ENCODE data around the gene FRMD4A.

The FRMD4A gene

DNA sequence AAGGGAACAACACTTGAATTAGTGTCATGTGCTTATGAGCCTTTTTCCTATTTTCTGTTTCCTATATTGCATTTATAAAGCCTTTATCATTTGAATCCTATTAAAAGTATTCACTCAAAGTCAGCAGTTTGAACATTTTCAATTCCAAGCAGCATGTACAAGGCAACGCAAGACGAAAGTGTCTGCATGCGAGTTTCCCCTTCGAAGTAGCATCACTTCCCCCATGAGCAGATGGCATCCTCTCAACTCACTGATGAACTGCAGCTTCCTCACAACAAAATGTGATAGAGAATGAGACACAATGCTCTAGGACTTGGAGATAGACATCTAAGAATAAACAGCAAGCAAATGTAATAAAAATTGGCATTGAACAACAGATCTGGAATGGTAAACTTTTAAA lies 473.3 kb downstream of the FRMD4A start:
- DNase-seq: no peak
- H3K36me3 ChIP-seq (replicated peaks): no peaks in the 10 kb centered on the region
- in situ Hi-C loops (cut with HindIII; ENCODE audit: low pct_ligation_motif_present, low sequenced_read_pairs): no loop called here

DNA sequence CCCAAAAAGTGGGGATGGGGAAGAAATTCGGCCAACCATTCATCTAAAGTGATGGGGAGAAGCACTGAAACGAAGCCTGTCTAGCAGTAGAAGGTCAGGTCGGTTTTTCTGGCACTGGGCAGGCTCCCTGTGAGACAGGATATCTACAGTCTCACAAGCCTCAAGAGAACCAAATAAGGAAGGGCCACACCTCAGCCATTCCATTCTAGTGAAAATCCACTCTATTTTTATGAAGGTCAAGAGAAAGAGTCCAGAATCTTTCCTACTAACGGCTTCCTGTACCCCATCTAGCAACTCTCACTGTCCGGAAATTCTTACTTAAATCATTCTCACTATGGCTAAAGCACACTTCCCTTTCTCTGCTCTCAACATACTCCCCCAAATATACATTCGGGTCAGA lies 476.9 kb downstream of the FRMD4A start:
- Histone ChIP-seq H3K36me3 (replicated peaks) (no peaks in the 10 kb centered on the region), H3K27ac (peak overlapping the region; percentile 78), H3K27me3 (replicated peaks) (no peaks in the 10 kb centered on the region), H3K4me3 (ENCODE audit: low read depth, low read length) (no peak overlapping the region)
- DNase-seq: peak; percentile 77
- TF ChIP-seq, protein P1, sequence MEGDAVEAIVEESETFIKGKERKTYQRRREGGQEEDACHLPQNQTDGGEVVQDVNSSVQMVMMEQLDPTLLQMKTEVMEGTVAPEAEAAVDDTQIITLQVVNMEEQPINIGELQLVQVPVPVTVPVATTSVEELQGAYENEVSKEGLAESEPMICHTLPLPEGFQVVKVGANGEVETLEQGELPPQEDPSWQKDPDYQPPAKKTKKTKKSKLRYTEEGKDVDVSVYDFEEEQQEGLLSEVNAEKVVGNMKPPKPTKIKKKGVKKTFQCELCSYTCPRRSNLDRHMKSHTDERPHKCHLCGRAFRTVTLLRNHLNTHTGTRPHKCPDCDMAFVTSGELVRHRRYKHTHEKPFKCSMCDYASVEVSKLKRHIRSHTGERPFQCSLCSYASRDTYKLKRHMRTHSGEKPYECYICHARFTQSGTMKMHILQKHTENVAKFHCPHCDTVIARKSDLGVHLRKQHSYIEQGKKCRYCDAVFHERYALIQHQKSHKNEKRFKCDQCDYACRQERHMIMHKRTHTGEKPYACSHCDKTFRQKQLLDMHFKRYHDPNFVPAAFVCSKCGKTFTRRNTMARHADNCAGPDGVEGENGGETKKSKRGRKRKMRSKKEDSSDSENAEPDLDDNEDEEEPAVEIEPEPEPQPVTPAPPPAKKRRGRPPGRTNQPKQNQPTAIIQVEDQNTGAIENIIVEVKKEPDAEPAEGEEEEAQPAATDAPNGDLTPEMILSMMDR (IDR thresholded peaks at IDR 0.05; ENCODE audit: low read depth, low read length, missing control alignments): no peak
- in situ Hi-C loops (cut with HindIII; ENCODE audit: low pct_ligation_motif_present, low sequenced_read_pairs): no loop called here

More for the DNA sequence above, 473.3 kb downstream of the FRMD4A start:
- Histone ChIP-seq H3K4me3 (ENCODE audit: low read depth, low read length) (no peak overlapping the region), H3K27ac (no peak overlapping the region), H3K27me3 (replicated peaks) (no peaks in the 10 kb centered on the region)
- TF ChIP-seq, protein P1 (IDR thresholded peaks at IDR 0.05; ENCODE audit: low read depth, low read length, missing control alignments): no peak

DNA sequence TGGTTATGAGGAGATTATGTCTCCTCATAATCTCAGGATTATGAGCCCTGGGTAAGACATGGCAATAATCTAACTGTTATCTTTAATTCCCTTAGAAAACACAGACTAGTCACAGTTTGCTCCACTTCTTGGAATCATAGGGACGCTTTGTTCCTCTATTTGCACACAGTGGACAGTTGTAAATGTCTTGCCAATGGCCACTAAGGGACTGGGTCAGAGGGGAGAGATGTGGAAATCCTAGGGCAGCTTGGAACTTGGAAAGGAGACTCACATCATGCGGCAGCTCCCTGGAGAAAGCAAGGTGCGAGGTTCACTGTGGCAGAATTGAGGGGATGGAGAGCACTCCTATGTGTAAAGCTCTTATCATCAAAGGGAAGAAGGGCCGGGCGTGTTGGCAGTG lies 477.9 kb downstream of the FRMD4A start:
- no peak for DNase-seq
- Histone ChIP-seq H3K36me3 (replicated peaks) (no peaks in the 10 kb centered on the region), H3K4me3 (ENCODE audit: low read depth, low read length) (no peak overlapping the region), H3K27ac (no peak overlapping the region), H3K27me3 (replicated peaks) (no peaks in the 10 kb centered on the region)
- TF ChIP-seq, protein P1 (IDR thresholded peaks at IDR 0.05; ENCODE audit: low read depth, low read length, missing control alignments): no peak
- in situ Hi-C loops (cut with HindIII; ENCODE audit: low pct_ligation_motif_present, low sequenced_read_pairs): no loop called here

DNA sequence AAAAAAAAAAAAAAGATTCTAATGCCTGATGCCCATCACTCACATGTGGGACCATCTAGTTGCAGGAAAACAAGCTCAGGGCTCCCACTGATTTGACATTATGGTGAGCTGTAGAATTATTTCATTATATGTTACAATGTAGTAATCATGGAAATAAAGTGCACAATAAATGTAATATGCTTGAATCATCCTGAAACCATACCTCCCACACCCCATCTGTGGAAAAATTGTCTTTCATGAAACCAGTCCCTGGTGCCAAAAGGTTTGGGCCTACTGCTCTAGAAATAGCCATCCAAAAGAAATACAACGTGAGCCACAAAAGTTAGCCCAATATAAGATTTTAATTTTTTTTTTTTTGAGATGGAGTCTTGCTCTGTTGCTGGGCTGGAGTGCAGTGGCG lies 478.8 kb downstream of the FRMD4A start:
- TF ChIP-seq, protein P1 (IDR thresholded peaks at IDR 0.05; ENCODE audit: low read depth, low read length, missing control alignments): no peak
- Histone ChIP-seq H3K27me3 (replicated peaks) (no peaks in the 10 kb centered on the region), H3K27ac (no peak overlapping the region), H3K4me3 (ENCODE audit: low read depth, low read length) (no peak overlapping the region), H3K36me3 (replicated peaks) (no peaks in the 10 kb centered on the region)
- DNase-seq: no peak
- in situ Hi-C loops (cut with HindIII; ENCODE audit: low pct_ligation_motif_present, low sequenced_read_pairs): no loop called here

DNA sequence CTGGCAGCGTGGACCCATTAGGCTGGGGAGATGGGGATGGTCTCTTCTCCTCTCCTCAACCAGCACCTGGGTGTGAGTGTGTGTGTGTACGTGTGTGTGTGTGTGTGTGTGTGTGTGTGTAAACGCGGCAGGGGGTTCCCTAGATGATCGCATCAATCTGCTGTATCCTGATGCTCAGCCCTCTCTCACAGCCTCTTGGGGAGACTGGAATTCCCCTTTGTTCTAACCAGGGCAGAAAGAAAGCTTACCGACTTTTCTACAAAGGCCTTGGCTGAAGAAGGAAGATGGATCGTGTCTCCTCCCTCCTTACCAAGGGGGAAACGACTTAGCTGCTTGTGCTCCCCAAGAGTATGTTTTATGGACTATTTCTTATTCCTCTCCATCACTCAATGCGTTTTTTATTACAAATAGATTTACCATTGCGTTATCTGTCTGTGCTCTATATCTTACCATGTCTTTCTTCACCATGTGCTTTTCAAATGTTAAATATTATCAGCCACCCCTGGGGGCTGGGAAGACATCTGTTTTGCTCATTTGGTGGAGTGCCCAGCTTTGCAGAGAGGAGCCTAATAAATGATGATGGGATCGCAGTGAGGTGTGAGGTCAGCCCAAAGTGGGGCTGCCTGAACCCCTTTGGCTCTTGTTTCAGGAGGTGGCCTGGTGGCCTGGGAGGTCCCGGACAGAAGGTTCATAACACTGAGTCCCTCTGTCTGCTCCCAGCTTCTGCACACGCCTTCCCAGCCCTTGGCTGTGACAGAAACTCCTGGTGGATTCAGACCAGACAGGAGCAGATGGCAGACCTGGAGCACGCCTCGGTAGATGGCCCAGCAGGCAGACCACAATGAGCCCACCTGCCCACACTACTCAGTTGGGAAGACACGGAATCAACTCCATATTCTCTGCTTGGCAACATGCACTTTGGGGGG lies 481.9 kb downstream of the FRMD4A start:
- in situ Hi-C loops (cut with HindIII; ENCODE audit: low pct_ligation_motif_present, low sequenced_read_pairs): no loop called here
- DNase-seq: no peak
- no peak overlapping the region for H3K27ac ChIP-seq
- H3K36me3 ChIP-seq (replicated peaks): no peaks in the 10 kb centered on the region
- H3K27me3 ChIP-seq (replicated peaks): no peaks in the 10 kb centered on the region
- TF ChIP-seq, protein P1 (IDR thresholded peaks at IDR 0.05; ENCODE audit: low read depth, low read length, missing control alignments): no peak
- H3K4me3 ChIP-seq (ENCODE audit: low read depth, low read length): no peak overlapping the region

Data from brain microvascular endothelial cell (primary cell).